C4-2B (cell line): ENCODE measurements around the gene KDELR3.

Experiments used
- H3K27ac ChIP-seq: fragments of 450-650 bp; 2 replicates; pipeline ENCODE4 v1.5.1; 2017
- ZFX ChIP-seq: fragments of 450-650 bp; IDR thresholded peaks from 2 replicates; pipeline ENCODE4 v1.6.1; 2017
- TF ChIP-seq, protein P1 (sequence below): fragments of 450-650 bp; conservative IDR thresholded peaks from 2 replicates; pipeline ENCODE4 v1.5.1; 2017; ENCODE audit warnings: mild to moderate bottlenecking

KDELR3 gene

DNA sequence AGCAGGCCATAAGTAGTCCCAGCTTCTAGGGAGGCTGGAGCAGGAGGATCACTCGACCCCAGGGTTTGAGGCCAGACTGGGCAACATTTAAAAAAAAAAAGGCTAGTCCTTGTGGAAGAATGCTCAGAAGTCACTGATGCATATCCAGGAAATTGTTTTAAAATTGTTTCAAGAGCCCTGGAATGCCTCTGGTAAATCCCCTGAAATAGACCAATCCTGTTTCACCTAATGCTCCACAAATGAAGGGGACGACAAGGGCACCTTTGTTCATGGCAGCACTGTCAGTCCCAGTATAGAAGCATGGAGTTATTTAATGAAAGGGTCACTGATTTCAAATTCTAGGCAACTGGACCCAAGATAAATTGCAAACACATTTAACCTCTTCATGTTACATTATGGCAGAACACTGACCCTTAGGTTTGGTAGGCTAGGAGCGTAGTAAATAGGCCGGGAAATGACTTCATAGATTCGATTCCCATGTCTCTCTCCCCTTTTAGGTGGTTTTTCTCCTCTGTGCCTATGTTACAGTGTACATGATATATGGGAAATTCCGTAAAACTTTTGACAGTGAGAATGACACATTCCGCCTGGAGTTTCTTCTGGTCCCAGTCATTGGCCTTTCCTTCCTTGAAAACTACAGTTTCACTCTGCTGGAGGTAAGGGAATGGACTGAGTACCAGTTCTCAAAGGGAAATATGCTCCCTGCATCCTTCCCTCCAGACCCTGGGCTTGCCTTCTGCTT is 11.4 kb downstream of the KDELR3 start:
- TF ChIP-seq, protein P1, sequence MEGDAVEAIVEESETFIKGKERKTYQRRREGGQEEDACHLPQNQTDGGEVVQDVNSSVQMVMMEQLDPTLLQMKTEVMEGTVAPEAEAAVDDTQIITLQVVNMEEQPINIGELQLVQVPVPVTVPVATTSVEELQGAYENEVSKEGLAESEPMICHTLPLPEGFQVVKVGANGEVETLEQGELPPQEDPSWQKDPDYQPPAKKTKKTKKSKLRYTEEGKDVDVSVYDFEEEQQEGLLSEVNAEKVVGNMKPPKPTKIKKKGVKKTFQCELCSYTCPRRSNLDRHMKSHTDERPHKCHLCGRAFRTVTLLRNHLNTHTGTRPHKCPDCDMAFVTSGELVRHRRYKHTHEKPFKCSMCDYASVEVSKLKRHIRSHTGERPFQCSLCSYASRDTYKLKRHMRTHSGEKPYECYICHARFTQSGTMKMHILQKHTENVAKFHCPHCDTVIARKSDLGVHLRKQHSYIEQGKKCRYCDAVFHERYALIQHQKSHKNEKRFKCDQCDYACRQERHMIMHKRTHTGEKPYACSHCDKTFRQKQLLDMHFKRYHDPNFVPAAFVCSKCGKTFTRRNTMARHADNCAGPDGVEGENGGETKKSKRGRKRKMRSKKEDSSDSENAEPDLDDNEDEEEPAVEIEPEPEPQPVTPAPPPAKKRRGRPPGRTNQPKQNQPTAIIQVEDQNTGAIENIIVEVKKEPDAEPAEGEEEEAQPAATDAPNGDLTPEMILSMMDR: no peak
- TF ChIP-seq ZFX: no peak
- no peak overlapping the region for H3K27ac ChIP-seq

DNA sequence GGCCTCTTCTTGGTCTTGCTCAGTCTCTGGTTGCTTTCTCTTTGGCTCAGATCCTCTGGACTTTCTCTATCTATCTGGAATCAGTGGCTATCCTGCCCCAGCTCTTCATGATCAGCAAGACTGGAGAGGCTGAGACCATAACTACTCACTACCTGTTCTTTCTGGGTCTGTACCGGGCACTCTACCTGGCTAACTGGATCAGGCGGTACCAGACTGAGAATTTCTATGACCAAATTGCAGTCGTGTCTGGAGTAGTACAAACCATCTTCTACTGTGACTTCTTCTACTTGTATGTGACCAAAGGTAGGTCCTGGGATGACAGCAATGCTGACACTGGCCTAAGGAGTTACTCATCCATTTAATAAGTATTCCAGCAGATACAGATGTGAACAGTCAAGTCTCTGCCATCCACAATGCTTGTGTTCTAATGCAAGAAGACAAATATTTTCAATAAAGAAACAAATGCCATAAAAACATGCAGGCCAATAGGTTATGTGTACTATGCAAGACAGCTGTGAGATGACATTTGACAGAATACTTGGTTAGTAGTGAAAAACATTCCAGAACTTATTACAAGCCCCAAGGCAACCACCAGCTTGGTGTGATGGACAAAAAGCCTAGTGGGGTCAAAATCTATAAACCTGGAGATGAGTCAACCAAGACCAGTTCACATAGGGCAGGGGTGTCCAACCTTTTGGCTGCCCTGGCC is 13.4 kb downstream of the KDELR3 start:
- no peak overlapping the region for H3K27ac ChIP-seq
- TF ChIP-seq, protein P1: no peak
- TF ChIP-seq ZFX: no peak

DNA sequence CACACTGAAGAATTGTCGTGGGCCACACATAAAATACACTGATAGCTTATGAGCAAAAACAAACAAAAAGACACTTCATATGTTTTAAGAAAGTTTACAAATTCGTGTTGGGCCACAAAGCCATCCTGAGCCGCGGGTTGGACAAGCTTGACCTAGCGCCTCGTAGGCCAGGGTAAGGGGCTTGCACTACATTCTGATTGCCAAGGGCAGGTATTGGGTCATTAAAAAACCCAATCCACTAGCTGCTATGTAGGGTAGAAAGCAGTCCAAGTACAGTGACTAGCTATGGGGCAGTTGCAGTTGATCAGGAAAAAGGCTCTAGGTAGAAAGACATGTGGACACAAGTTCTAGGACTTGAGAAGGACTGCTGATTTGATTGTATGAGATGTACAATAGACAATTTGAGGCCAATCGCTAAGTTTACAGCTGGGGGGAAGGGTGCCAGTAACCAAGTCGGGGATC is 14.0 kb downstream of the KDELR3 start:
- TF ChIP-seq, protein P1: no peak
- no peak for TF ChIP-seq ZFX
- no peak overlapping the region for H3K27ac ChIP-seq

DNA sequence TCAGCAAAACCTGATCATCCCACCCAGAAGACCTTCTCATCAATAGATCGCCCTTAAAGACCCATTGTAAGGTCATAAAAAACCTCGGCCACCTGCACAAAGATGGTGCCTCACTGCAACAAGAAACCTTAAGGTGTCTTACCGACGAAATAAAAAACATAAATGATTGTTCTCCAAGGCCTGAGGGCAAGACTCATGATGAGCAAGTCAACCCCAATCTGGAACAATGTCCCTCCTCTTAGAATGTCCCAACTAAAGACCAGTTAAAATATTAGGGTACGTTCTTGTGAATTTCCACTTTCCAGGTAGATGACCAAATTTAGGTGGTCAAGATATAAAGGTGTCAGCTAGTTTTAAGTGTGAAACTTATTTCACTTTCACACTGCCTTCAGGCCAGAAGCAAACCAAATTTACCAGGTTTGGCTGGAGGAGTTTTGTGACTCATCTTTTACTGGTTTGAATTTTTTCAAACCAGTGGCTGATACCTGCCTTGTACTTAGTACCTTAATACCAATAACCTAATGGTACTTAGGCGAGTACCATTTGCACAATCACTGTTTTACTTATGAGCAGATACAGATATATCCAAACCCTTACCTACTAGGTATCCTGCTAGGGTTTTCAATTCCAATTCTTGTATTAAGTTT is 14.9 kb downstream of the KDELR3 start:
- no peak overlapping the region for H3K27ac ChIP-seq
- TF ChIP-seq ZFX: no peak
- TF ChIP-seq, protein P1: no peak

DNA sequence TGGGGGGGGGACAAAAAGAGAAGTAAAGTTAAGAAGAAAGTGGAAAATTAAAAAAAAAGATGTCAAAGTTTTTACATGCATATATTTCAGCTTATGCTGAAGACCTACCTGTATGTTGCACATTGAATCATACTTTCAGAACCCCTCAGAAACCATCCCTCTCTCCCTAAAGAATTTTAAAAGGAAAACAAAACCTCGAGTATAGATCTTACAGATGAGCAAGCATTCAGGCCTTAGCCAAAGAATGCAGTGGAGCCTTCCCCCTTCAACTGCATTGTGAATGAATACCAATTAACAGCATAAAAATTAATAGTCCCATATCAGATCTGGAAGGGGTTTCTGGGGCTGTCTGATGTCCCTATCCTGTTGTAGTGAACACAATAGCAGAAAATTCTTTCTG is 16.3 kb downstream of the KDELR3 start:
- no peak for TF ChIP-seq ZFX
- TF ChIP-seq, protein P1: no peak
- H3K27ac ChIP-seq: no peak overlapping the region

DNA sequence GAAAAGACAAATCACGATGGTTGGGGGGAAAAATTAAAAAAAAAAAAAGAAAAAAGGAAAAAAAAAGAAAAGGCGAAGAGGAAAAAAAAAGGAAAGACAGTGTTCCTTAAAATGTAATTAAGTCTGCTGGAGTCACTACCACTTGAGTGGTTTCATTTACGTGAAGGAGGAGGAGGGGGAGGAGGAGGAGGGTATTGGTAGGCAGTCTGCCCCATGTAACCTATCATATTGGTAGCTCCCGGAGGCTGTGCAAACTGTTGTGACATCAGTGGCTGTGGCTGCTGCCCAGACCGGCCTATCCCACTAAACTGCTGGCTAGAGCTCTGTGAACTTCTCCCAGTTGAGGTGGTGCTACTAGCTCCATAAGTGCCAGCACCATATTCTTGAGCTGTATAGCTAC is 17.9 kb downstream of the KDELR3 start:
- no peak overlapping the region for H3K27ac ChIP-seq

More for the DNA sequence above, 17.9 kb downstream of the KDELR3 start:
- TF ChIP-seq, protein P1: no peak
- TF ChIP-seq ZFX: no peak
